Bronchial epithelial cell (primary cell): ENCODE measurements around the gene SACS. TPM values are rescaled to one million over a fixed set of nuclear protein-coding genes. Genes with fewer than 3 reads are reported as not detected.

Experiments
- DNase-seq: peaks from one replicate; pipeline ENCODE4 v3.0.0-alpha.2; 2010; ENCODE audit warnings: low read depth
- FAIRE-seq: peaks from 2 replicates; lab custom pipeline; 2011; peaks lifted over from hg19 to GRCh38; lab: Jason Lieb, UNC
- H3K27me3 ChIP-seq: 2 replicates; pipeline ENCODE4 v1.5.1; 2011; ENCODE audit warnings: low read length; ENCODE audit not compliant: control insufficient read depth, insufficient read depth
- H3K36me3 ChIP-seq: 2 replicates; pipeline ENCODE4 v1.5.1; 2011; ENCODE audit warnings: low read length; ENCODE audit not compliant: control insufficient read depth, insufficient read depth
- H3K4me3 ChIP-seq: 2 replicates; pipeline ENCODE4 v1.5.1; 2011; ENCODE audit warnings: mild to moderate bottlenecking, low read depth, low read length, control low read depth
- total RNA-seq: library from RNA; depleted of rRNA; stranded (reverse); fragments of >200 nt; gene quantifications from 2 replicates; pipeline ENCODE4 v1.2.1, GENCODE V29; 2014
- TF ChIP-seq, protein P1 (sequence below): IDR thresholded peaks from 2 replicates; pipeline ENCODE4 v1.5.1; 2011; ENCODE audit warnings: mild to moderate bottlenecking, moderate library complexity, low read length, control low read depth, inconsistent platforms; ENCODE audit not compliant: insufficient read depth, severe bottlenecking

The SACS gene
- total RNA-seq, 1 donor from 2014 or later: 26.3 TPM

DNA sequence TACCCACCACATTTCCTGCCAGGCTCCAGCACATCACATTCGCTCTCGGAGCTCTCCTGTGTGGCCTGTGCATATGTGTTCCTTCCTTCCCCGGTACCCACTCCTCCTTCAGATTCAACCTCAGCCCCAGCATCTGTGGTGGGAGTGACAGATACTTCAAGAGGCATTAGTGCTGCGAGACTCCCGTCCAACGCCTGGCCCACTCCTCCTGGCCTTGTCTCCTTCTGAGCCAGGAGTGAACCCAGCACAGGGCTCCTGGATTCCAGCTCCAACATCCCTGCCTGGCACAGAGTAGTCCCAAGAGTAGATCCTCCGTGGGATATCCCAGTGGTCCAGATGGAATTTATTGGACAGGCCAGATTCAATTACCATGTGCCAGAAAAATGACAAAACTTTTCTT is 55.9 kb downstream of the SACS start:
- FAIRE-seq (no peak), DNase-seq (no peak)
- H3K36me3 ChIP-seq: peaks cover 3% of the 10 kb centered on the region
- no peaks in the 10 kb centered on the region for H3K27me3 ChIP-seq
- H3K4me3 ChIP-seq: no peak overlapping the region
- TF ChIP-seq, protein P1, sequence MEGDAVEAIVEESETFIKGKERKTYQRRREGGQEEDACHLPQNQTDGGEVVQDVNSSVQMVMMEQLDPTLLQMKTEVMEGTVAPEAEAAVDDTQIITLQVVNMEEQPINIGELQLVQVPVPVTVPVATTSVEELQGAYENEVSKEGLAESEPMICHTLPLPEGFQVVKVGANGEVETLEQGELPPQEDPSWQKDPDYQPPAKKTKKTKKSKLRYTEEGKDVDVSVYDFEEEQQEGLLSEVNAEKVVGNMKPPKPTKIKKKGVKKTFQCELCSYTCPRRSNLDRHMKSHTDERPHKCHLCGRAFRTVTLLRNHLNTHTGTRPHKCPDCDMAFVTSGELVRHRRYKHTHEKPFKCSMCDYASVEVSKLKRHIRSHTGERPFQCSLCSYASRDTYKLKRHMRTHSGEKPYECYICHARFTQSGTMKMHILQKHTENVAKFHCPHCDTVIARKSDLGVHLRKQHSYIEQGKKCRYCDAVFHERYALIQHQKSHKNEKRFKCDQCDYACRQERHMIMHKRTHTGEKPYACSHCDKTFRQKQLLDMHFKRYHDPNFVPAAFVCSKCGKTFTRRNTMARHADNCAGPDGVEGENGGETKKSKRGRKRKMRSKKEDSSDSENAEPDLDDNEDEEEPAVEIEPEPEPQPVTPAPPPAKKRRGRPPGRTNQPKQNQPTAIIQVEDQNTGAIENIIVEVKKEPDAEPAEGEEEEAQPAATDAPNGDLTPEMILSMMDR: no peak

- Histone ChIP-seq H3K4me3 (peak overlapping the region; percentile 87), H3K27me3 (no peaks in the 10 kb centered on the region), H3K36me3 (peaks cover 3% of the 10 kb centered on the region)
- TF ChIP-seq, protein P1: peak; percentile 23
- FAIRE-seq: no peak
- peak; percentile 68 for DNase-seq
These were observed 58.2 kb downstream of the SACS start for GRCh38 chr13:23375001-23375971.

DNA sequence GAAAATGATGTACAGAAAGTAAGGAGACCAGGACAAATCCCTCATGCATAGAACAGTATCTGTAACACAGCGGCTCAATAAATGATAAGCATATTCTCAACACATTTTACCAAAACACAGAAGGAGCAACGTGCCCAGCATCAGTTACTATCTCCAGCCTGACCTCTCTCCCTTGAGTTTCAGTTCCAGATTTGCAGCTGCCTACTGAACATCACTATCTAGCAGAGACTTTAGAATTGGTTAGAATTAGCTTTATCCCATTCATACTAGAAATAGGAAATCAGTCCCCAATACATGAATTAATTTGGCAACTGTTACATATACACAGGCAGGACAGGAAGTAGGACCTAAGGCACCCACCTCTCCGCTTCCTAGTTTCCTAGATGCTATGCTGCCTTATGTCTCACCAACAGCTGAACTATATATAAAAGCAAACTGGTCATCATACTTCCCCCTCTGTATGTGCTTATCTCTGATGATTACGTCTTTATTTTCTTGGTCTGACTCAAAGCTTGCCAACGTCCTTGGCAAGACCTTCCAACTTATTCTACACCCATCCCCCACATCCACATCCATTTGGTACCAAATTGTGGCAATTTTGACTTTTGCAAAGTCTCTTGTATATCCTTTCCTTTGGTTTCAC is 61.1 kb downstream of the SACS start:
- Histone ChIP-seq H3K4me3 (no peak overlapping the region), H3K36me3 (peaks cover 3% of the 10 kb centered on the region), H3K27me3 (no peaks in the 10 kb centered on the region)
- TF ChIP-seq, protein P1: no peak
- DNase-seq (no peak), FAIRE-seq (no peak)

DNA sequence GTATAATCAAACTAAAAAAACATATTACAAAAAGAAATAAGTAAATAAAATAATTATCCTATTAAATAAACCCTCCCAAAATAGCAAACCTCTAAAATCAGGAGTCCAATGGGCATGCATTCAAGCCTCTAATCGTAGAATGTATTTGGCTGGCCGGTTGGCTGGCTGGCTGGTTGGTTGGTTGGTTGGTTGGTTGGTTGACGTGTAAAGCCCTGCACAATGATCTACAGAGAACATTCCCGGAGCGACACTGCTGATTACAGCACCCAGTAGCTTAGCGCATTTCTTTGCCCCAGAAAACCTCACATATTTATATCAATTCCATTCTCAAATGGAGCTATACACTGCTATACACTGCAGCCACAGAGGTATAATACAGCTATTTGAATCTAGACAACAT is 65.6 kb downstream of the SACS start:
- peaks cover 7% of the 10 kb centered on the region for H3K36me3 ChIP-seq
- H3K27me3 ChIP-seq: no peaks in the 10 kb centered on the region
- H3K4me3 ChIP-seq: no peak overlapping the region
- TF ChIP-seq, protein P1: no peak
- DNase-seq (no peak), FAIRE-seq (no peak)

GRCh38 chr13:23365652-23366051 is 67.8 kb downstream of the SACS start:
- Histone ChIP-seq H3K36me3 (peaks cover 6% of the 10 kb centered on the region), H3K27me3 (no peaks in the 10 kb centered on the region), H3K4me3 (no peak overlapping the region)
- DNase-seq (no peak), FAIRE-seq (no peak)
- TF ChIP-seq, protein P1: no peak
